HG03439 (cell line): Measurements from ENCODE around the gene IL17RD.
A peak's percentile ranks its signal among the peaks of the same experiment; 100 is the strongest.

ENCODE experiments used
- ATAC-seq: cut with Tn5 transposase; IDR thresholded peaks from one replicate; pipeline ENCODE4 v1.9.1; 2021; ENCODE audit warnings: mild to moderate bottlenecking, moderate library complexity; ENCODE audit not compliant: unreplicated experiment

The IL17RD gene

DNA sequence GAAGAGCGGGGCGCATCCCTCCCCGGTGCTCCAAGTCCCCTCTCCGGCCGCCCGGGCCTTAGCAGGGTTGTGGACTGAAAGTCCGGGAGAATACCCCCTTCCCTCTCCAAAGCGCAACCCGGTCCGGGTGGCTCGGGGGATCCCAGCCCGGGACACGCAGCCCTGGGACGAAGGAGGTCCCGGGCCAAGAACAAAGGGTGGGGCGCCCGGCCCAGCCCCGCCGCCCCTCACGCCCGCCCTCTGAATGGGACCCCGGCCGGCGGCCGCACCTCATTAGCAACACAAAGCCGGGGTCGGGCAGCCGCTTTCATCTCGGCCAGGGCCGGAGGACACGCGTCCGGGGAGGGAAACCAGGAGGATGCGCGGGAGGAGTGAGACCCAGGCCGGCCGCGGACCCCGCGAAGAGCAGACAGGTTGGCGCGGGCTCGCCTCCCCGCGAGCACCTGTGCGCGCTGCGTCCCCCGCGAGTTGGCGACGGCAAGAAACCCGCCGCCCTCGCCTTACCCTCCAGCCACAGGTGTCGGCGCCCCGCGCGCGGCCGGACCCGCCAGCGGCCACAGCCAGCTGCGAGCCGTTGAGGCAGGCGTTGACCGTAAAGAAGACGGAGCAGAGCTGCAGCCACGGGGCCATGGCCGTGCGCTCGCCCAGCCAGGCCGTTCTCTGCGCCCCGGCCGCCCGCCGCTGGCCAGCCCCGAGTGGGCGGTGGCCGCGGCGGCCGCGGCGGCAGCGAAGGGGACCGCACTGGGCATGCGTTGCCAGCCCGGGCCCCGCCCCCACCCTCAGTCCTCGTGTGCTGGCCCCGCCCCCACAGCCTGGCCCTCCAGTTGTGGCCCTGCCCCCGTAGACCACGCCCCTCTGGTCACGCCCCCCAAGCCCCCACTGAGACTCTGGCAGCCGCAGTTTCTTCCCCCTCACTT lies at the start of gene IL17RD:
TSS of gene IL17RD (minus strand) at position 697 of the 917 bp plus-strand sequence. CDS start at position 630, 67 bp downstream.
- peak; percentile 55 for ATAC-seq

DNA sequence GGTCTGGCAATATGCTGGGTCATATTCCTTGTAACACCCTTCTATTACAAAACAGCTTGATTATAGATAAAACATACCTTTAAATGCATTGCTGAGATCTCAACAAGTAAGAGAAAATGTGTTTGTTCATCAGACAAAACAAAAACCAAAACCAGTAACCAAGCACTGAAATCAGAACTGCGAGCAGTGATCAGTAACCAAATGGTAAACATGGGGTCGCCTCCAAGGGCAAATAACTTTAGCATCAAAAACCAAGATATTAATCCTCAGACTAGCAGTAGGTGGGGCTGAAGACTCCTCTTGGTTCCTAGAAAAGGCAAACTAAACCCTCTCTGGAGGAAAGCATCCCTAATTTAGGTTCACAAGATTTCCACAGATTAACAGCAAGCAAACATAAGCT lies 41.3 kb upstream of the IL17RD start:
- no peak for ATAC-seq

DNA sequence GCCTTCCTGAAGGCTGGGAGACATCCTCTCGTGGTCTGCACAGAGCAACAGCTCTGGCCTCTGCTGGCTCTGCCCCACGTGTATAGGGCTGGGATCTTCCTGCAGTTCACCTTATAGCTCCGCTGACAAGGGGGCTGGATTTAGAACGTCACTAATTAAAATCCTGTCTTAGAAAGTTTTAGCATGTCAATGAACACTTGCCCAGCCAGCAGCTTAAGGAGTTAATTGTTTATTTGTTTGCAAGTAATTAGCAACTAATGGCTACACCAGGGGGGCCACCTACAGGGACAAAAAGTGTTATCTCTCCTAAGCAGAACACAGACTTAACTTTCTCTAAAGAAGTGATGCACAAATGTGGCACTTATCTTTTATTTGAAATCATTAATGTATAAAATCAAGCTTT lies 34.7 kb upstream of the IL17RD start, which contains the start of gene HESX1:
TSS of gene HESX1 (minus strand) at position 84 of the 403 bp plus-strand sequence. CDS start at position 24, 60 bp downstream.
- no peak for ATAC-seq

DNA sequence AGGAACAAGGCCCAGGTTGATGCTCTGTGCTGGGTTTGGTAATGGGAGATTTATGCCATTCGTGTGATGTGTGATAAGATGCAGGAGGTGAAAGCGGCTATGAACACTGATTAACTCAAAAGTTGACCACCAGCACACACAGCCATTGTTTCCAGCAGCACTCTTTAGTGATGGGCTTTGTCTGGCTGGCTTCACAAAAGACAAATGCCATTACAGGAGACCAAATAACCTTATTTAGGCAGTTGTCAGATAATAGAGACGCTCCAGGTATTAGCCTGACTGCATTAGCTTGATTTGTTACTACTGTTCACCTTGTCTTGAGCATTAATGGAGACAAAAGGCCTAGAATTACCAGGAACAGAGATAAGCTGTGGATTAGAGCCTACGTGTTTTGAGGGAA lies 29.5 kb upstream of the IL17RD start:
- ATAC-seq, result no peak

DNA sequence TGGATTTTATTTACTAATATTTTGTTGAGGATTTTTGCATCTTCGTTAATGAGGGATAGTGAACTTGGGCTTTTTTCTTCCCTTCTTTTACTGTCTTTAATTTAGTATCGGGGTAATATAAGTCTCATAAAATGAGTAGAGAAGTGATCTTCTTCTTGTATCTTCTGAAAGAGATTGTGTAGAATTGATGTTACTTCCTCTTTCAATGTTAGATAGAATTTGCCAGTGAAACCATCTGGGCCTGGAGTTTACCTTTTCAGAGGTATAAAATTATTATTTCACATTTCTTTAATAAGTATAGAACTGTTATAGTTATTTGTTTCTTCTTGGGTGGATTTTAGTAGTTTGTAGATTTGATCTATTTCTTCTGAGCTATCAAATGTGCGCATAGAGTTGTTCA lies 26.9 kb upstream of the IL17RD start:
- no peak for ATAC-seq

DNA sequence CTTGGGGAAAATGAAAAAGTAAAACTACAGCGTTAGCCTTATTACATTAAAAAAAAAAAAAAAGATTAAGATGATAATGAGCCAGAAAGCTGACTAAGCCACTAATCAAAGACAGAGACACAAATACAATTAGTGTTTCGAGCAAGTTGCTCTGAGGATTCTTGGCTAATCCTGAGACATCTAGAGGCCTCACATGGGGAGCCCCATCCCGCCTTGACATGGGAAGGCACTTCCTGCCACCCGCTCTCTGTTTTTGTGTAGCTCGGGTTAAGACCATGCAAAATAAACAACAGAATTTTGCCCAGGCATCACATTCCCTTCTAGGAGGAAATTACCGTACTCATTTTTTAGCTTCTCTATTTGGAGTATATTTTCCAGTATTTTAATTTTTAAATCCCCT lies 19.4 kb upstream of the IL17RD start:
- no peak for ATAC-seq

DNA sequence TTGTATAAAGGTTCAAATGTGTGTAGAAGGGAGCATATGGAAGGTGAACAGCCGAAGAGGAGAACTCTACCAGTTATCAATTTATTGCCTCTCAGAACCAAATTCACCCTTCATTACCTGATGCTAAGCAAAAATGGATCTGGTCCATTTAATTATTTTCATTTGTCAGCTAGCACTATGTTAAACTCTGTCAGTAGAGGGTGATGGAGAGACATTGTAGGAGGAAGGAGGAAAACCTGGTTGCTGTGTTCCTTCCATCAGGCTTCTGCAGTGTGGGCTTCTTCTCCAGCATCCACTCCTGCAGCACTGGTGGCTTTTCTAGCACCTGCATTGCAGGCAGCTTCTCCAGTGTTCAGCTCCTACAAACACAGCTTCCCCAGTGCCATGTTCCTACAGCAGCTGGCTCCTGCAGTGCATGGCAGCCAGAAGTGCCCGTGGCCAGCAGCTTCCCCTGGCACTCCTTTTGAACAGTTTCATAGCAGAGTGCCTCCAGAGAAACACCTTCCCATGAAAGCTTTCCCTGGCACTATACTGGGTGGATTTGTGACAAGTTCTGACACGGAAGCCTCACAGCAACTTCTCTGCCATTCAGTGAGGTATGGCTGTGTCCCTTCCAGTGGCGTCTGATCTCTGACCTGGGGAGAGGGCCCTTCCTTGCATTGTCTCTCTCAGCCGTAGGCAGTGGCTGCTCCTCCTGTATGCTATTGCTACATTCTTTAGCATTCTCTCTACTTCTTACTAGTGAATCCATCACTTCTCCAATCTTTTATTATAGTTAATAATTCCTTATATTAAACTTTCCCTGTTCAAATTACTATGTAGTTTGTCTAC lies 14.6 kb upstream of the IL17RD start:
- ATAC-seq, result no peak

DNA sequence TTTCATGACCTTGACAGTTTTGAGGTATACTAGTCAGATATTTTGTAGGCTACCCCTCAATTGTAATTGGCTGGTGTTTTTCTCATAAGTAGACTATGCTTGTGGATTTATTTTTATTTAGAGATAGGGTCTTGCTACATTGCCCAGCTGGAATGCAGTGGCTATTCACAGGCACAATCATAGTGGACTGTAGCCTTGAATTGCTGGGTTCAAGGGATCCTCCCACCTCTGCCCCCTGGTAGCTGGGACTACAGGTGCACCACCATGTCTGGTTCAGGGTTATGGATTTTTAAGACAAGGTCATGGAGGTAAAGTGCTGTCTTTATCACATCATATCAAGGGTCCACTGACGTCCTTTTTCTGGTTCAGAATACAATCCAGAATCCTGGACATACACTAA lies 10.9 kb upstream of the IL17RD start:
- no peak for ATAC-seq

DNA sequence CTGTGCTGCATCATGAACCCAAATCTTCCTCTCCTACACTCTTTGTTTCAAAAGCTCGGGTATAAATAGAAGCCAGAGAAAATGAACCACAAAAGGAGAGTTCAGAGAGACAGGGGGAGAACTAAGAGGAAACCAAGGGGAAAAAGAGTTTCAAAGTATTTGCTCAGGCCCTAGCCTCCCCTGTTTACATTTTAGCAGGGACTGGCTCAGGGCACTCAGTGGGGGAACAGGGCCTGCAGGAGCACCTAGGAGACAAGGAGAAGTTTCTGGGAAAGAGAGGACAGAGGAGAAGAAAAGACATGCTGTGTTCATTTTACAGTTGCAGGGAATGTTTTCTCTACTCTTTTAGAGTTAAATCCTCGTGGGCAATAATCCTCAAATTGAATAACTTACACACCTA lies 8.5 kb upstream of the IL17RD start:
- no peak for ATAC-seq

DNA sequence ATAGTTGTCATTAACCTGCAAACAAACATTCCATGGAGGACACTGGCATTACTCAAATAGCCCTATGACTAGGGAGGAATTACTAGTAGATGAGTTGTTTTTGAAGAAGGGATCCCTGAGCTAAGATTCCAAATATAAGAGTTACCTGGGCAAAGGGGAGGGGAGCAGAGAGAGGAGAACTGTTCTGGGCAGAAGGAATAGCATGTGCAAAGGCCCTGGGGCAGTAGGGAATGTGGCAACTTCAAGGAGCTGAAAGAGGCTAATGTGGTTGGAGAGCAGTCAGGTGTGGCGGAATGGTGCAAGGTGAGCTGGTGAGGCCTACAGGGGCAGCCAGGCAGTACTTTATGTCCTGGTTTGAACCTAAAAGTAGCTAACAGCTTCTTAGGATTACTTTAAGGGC lies 5.8 kb upstream of the IL17RD start:
- no peak for ATAC-seq

DNA sequence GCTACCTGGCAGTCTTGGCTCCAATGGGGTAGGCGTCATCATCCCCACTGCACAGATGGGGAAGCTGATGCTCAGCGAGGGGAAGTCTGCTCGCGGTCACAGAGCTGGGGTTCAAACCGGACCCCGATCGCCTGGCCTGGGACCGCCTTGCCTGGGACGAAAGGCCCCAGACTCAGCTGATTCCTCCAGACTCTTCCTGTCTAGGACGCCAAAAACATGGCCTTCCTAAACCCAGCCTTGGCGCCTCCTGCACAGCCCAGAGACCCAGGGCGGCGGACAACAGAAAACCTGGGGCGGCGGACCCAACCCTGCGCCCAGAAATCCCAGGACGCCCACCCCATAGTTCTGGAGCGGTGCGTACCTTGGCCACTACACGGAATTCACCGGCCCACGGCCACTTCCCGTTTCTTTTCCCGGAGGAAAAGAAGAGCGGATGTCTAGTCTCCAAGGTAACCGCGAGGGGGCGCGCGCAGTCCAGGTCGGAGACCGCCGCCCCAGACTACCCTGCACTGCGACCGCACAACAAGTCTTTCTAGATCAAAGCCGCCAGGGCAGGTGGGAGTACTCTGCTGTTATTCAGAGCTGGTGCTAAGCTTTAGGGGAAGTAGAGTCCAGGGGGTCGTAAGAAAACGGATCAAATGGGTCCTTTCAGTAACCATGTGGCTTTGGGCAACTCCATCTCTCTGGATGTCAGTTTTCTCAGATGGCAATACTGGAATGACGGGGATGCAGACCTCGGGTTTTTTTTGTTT lies 4.9 kb upstream of the IL17RD start:
- ATAC-seq, result no peak

DNA sequence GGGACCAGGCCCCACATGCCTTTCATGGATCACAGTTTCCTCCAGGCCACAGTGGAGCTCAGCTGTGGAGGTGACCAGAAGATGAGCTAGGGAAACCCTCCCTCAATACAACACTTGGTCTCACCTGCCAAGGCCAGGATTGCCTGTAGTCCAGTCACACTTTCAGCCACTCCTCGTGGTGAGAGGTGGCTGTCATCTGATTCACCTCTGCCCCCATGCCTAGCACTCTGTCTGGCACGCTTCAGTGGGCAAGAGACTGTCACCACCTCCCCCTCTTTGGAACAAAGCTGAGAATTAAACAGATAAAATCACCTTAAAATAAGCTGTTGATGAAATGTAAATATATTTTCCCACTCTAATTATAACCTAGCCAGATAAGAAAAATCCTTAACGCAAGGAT lies 4.0 kb upstream of the IL17RD start:
- no peak for ATAC-seq

DNA sequence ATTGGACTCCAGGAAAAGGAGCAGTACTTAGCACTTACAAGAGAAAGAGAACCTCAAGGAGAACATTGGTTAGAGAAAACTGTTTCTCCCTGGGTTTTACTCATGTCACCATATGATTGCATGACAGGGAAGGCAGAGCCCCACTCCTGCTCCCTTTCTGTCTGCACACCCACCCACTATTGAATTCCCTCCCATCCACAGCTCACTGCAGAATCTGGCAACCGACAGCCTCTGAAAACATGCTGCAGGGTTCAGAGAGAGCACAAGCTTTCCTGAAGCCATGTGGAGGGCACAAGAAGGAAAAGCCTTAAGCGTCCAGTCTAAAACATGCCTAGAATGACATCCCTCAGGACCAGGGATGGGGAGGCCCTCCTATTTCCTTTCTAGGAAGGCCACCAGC lies 3.0 kb upstream of the IL17RD start:
- ATAC-seq, result no peak

DNA sequence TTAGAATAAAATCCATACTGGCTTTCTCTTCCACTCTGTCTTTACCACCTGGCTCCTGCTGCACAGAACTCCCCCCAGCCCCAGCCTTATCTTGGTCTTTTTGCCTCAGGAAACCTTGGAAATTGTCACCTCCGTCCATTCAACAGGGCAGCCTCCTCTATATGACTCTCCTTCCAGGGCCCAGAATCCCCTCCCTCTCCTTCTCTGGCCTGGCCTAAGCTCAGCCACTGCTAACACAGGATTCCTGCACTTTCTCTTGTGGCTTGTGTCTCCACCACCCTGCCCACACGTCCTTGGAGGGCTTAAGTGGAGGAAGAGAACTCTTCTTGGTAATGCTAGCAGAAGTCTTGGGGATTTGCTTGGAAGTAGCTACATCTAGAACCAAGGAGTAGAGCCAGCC lies 1.5 kb upstream of the IL17RD start:
- no peak for ATAC-seq

DNA sequence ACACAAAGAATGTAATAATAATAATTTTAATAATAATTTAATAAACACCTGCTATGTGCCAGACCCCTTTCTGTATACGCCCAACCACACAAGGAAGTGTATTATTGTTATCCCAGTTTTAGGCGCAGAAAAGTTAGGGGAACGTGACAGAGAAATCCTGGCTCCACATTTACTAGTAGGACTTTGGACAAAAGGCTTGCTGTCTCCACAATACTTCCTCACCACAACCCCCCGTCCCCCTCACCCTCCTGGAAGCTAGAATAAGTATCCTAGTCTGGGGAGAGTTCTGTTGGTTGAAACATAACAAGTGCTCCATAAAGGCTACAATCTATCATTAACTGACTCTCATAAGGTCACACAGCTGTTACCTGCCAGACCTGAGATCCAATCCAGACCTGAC lies 488 bp upstream of the IL17RD start:
- no peak for ATAC-seq

DNA sequence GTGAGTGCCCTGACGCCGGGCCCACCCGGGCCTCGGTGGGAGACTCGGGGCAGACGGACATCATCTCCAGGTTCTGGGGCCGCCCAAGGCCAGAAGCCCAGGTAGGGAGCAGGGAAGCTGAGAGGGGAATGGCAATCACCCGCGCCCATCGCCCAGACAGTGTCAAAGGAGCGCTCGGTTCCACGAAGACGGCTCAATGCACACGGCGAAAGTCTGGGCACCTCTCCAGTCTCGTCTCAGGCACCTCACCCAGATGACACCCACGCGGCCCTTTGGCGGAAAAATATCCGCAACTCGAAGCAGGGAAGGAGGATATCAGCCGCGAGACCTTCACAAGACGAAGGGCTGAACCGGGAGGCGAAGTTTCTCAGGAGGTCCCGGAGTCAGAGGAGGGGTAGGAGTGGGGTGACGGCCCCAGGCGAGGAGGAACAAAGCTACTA lies 916 bp downstream of the IL17RD start:
- no peak for ATAC-seq

DNA sequence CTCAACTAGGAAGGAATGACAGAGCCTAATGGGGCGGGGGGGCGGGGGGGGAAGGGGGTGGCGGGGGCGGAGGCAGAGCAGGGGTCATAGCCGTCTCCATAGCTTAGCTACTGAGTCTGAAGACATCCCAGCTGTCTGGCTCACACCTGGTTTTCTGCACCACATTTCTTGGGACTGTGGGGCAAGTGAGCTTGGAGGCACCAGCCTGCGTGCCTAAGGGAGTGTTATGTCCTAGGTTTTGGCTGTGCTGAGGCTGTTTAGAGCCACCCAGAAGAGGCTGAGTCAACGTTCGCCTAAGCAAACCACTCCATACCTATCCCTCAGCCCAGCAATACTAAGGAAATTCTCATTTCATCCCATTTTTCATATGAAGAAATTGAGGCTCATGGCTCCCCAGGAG lies 1.4 kb downstream of the IL17RD start:
- ATAC-seq, result no peak

DNA sequence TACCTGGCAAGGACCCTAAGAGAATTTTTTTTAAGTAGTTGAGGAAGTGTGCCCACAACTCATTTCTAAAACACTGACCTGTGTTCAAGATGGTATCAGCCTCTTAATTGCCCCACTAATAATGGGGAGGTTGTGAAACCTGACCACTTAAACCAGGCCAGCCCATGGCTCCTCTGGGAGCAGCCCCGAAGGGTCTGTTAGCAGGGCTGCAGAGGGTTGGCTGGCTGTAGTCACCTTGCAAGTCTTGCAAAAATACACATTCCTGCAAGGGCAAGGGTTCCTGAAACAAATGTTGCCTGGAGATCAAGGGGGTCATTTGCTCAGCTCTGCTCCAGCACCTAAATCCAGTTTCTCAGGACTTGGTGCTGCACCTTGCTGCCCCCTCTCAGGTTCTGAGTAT lies 3.2 kb downstream of the IL17RD start:
- ATAC-seq, result no peak

DNA sequence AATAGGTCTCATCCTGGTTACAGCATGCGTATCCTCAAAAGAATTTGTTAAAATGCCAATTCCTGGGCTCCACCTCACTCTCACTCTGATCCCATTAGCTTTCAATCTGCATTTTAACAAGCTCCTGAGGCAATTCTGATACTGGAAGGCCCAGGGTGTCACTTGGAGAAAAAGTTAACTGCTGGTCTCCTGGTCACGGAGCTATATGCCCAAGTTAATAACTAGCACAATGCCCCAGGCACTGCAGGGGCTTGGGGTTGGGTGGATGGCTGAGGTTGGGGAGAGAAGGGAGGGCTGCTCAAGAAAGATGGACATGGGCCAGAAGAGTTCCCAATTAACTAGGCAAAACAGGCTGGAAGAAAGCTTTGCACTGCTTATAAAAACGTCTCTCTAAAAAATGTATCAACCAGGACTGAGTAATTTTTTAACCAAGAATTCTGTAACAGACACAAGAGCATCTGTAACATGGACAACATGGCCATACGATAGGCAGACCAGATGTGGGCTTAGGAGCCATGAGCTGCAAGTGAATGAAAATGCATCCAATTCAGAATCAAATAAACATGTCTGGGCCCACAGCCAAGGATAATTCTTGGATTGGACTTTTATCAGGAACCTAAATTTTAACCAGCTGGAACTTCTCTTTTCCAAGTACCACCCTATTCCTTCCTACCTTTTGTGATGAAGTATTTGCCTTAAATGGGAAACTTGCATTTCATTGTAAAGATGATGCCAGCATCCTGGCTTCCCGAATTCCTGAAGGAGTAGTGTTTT lies 4.2 kb downstream of the IL17RD start:
- ATAC-seq, result no peak

DNA sequence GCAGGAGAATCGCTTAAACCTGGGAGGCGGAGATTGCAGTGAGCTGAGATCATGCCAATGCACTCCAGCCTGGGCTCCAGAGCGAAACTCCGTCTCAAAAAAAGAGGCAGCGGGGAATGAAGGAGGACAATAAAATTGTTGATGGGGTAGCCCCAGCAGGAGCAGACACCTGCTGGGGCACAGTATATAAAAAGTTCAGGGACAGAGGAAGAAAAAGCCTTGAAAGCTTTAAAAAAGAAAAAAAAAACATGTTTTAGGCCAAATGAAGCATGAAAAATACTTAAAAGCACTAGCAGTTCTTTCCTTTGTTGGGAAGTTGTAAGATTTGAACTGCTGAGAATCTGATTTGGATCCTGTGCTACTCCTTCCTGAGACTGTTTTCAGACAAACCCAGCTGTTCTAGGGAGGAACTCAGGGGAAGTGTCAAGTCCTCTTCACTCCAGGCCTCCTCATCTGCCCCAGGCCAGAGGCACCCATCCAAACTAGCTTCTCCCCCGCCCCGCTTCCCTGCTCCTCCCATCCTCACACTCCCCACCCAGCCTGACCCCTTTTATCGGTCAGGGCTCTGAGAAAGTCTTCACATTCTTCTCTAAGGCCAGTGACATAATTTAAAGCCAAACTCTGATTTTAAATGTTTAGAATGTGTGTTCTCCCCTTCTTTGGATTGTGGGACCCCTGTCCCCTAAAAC lies 4.9 kb downstream of the IL17RD start:
- no peak for ATAC-seq
